ENCODE measurements around the gene KCNAB2.

KCNAB2 gene

GRCh38 chr1:6030132-6030531 lies 15.6 kb upstream of the KCNAB2 start:
- no peak for ATAC-seq
- TF ChIP-seq CSRNP3 (CRISPR knock-in tag; IDR thresholded peaks at IDR 0.05) (no peak), CREB5 (CRISPR knock-in tag; IDR thresholded peaks at IDR 0.05; ENCODE audit: low read depth) (no peak), PPARA (CRISPR knock-in tag; IDR thresholded peaks at IDR 0.05; ENCODE audit: borderline replicate concordance) (no peak), ESRRG (CRISPR knock-in tag; IDR thresholded peaks at IDR 0.05) (no peak), GLIS3 (CRISPR knock-in tag; IDR thresholded peaks at IDR 0.05) (no peak), ISL1 (CRISPR knock-in tag; IDR thresholded peaks at IDR 0.05) (no peak), PATZ1 (CRISPR knock-in tag; IDR thresholded peaks at IDR 0.05; ENCODE audit: borderline replicate concordance) (no peak), ZNF70 (CRISPR knock-in tag; IDR thresholded peaks at IDR 0.05) (no peak), ZNF8 (CRISPR knock-in tag; IDR thresholded peaks at IDR 0.05) (no peak), POU6F1 (CRISPR knock-in tag; IDR thresholded peaks at IDR 0.05; ENCODE audit: borderline replicate concordance, low read depth) (no peak), CSDC2 (CRISPR knock-in tag; IDR thresholded peaks at IDR 0.05) (no peak), OSR1 (CRISPR knock-in tag; IDR thresholded peaks at IDR 0.05) (no peak), ZC3H10 (CRISPR knock-in tag; IDR thresholded peaks at IDR 0.05) (no peak), TOX (CRISPR knock-in tag; IDR thresholded peaks at IDR 0.05; ENCODE audit: borderline replicate concordance) (no peak), TCF4 (CRISPR knock-in tag; IDR thresholded peaks at IDR 0.05; ENCODE audit: borderline replicate concordance) (no peak), BACH2 (CRISPR knock-in tag; IDR thresholded peaks at IDR 0.05; ENCODE audit: borderline replicate concordance) (no peak), ARNTL (CRISPR knock-in tag; IDR thresholded peaks at IDR 0.05; ENCODE audit: borderline replicate concordance, low read depth) (no peak), TSHZ2 (CRISPR knock-in tag; IDR thresholded peaks at IDR 0.05) (no peak)

- TF ChIP-seq ZNF565 (CRISPR knock-in tag; conservative IDR thresholded peaks at IDR 0.05; ENCODE audit: low read depth) (no peak), PATZ1 (CRISPR knock-in tag; IDR thresholded peaks at IDR 0.05; ENCODE audit: borderline replicate concordance) (no peak), ZNF8 (CRISPR knock-in tag; IDR thresholded peaks at IDR 0.05) (no peak), TSHZ2 (CRISPR knock-in tag; IDR thresholded peaks at IDR 0.05) (no peak), ARNTL (CRISPR knock-in tag; IDR thresholded peaks at IDR 0.05; ENCODE audit: borderline replicate concordance, low read depth) (no peak), ZFP3 (CRISPR knock-in tag; IDR thresholded peaks at IDR 0.05) (no peak), TOX (CRISPR knock-in tag; IDR thresholded peaks at IDR 0.05; ENCODE audit: borderline replicate concordance) (no peak)
- ATAC-seq, result no peak
These were observed 15.0 kb upstream of the KCNAB2 start for GRCh38 chr1:6030547-6031261.

Measured in SK-N-SH treated with all-trans-retinoic acid at 6 μM for 48 hours (cell line).